Kidney glomerular epithelial cell (primary cell): Measurements from ENCODE around the gene CLIC1.
A peak's percentile ranks its signal among the peaks of the same experiment; 100 is the strongest.
"Not testable (repeated sequence)": the region's sequence is repeated elsewhere in the genome, so short reads cannot be mapped to it uniquely, and the experiment has no call there.

Experiments
- DNase-seq: peaks from one replicate; lab custom pipeline; 2025; lab: John Stamatoyannopoulos, UW

The CLIC1 gene

DNA sequence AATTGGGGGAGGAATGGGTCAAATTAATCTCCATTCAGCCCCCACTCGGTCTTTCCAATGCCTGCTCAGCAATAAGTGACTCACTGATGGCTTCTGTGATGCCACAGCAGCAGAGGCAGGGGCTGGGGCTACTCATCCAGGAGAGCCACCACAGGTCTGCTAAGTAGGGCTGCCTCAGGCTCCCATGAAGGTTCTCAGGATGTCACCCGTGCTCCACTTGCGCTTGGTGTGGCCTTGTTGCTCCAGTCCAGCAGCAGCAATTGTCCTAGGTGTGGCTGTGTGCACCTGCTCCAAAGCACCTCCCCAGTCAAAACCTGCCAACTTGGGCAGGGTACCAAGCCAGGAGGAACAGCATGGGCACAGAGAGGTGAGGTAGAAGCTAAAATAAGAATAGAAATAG lies 14.2 kb downstream of the CLIC1 start:
- DNase-seq: no peak

DNA sequence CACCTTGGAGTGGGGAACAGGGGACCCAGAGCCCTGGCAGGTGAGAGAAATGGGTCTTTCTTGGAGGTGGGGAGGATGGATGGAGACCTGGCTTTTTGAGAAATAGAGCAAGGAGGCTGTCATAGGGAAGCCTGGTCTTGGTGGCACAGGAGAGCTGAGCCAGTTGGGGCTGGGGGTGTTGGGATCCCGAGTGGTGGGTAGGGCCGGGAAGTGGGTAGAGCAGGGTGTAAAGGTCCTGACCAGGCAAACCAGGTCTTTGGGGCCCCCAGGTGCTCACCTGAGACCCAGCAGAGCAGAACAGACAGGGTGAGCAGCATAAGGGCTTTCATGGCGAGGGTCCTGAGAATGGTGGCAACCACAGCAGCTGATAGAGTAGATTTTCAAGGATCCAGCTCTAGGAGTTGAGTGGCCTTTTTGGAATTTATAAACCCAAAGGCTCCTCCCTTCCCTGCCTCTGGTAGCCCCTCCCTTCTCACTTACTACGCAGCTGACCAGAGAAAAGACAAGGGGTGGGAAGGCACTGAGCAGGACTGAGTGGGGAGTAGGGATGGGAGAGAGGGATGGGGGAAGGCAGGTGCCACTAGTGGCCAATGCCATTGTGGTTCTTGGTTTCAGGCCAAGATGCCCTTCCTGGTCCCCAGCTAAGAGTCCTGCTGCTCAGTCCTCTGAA lies 14.8 kb downstream of the CLIC1 start, which contains the start of gene LY6G6C:
LY6G6C (minus strand) TSS at position 396 of the 670 bp plus-strand sequence; CDS start at position 329, 67 bp downstream.
- no peak for DNase-seq

DNA sequence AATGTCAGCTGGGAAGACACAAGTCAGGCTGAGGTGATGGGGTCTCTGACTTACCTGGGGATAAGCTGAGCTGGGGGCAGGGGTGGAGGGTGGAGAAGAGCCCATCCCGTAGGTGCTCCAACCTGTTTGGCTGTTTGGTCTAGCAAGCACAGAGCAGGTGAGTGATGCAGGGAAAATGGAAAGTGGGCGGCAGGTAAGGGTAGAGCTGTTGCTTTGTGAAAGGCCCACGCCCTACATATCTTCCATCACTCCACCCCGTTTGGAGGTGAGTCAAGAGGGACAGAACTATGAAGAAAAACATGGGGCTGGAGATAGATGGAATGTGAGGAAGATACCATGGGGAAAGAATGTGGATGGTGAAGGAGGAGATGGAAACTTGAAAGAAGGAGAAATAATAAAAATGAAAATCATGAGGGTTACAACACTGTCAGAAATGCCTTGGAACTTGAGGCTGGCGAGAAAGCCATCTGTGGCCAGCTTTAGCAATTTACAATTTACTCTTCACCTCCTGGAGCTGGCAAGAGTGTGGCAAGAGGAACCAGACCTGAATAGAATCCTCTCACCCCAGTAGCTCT lies 16.0 kb downstream of the CLIC1 start:
- DNase-seq: no peak

DNA sequence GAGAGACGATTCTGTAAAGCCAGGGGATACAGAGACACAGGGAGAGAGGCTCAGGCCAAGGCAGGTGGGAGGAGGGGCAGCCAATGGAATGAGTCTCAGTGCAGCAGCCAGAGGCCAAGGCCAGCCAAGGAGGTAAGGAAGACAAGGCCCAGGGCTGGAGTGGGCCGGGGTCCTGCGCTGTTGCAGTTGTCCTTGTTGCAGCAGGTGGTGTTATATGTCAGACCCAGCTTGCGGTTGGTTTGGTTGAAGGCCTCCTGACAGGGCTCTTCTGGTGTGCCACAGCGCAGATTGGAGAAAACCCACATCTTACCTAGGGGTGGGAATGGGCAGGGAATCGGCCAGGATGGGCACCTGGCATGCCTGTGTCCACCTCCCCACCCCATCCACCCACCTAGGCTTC lies 17.3 kb downstream of the CLIC1 start:
- DNase-seq: no peak

DNA sequence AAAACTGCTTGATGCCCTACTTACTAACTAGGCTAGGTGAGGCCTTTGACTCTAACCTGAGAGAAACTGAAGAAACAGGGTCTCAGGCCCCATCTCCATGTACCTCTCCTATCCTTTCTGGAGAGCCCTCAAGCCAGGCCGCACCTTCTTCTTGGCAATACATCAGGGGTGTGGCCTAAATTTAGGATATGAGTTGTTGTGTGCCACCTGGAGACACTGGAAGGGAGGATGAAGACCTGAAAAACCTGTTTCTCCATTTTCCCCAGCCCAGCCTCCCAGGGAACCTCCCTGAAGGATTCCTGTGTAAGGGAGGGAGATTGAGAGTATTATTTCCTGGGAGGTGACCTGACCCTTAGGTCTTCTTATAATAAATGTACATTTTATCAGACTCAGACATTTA lies 18.1 kb downstream of the CLIC1 start:
- DNase-seq: no peak

DNA sequence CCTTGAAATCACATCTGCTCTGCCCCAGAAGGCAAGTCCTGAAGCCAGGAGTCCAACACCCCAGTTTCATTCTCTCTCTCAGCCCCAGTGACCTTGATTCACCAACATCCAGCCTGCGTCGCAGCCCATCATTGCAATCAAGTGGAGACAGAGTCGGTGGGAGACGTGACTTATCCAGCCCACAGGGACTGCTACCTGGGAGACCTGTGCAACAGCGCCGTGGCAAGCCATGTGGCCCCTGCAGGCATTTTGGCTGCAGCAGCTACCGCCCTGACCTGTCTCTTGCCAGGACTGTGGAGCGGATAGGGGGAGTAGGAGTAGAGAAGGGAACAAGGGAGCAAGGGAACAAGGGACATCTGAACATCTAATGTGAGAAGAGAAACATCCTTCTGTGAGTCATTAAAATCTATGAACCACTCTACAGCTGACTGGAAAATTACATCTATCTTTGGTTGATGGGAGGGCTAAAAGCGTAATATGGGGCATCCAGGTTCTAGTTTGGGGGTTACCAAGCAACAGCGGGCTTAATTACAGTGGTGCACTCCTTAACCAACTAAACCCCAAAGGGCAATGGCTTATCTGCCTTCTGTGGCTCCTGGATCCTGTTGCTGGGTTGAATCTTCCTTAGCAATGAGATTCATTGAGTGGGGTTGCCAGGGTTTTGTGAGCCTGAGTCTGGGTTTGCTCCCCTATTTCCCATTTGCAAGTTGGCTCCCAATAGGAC lies 18.7 kb downstream of the CLIC1 start:
- DNase-seq: no peak

DNA sequence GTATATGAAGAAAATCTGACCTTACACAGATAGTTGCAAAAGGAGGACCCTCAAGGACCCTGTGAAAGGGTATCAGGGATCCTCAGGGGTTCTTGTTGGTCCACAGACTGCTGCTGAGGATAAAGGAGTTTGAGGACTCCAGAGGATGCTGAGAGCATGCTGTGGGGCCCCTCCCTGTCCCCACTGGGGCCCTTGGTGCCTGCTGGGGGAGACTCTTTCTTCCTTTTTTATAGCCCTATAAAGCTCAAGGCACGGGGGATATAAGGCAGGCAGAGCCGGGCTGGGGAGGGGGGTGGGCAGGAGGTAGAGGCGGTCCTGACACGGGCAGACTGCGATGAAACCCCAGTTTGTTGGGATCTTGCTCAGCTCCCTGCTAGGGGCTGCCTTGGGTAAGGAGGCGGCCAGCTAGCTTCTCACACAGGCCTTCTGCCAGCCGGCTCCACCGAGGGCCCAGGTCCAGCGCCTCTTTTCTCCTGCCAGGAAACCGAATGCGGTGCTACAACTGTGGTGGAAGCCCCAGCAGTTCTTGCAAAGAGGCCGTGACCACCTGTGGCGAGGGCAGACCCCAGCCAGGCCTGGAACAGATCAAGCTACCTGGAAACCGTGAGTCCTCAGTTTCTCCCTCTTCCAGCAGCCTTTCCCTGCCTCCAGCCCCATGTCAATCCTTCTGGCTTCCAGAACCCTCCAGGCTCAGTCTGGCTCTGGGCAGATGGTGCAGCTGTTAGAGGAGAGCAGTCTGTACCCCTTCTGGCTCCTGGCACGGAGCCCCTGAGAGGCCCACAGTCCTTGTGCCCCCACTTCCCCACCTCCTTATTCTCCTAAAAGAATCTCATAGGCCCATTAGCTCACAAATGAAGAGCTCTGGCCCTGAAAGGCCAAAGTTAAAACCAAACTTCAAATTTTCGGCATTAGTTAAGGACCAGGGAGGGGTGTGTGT lies 21.0 kb downstream of the CLIC1 start, which contains the start of gene LY6G6D:
LY6G6D (plus strand) TSS at position 327 of the 937 bp plus-strand sequence; CDS start at position 335, 8 bp downstream.
- no peak for DNase-seq

DNA sequence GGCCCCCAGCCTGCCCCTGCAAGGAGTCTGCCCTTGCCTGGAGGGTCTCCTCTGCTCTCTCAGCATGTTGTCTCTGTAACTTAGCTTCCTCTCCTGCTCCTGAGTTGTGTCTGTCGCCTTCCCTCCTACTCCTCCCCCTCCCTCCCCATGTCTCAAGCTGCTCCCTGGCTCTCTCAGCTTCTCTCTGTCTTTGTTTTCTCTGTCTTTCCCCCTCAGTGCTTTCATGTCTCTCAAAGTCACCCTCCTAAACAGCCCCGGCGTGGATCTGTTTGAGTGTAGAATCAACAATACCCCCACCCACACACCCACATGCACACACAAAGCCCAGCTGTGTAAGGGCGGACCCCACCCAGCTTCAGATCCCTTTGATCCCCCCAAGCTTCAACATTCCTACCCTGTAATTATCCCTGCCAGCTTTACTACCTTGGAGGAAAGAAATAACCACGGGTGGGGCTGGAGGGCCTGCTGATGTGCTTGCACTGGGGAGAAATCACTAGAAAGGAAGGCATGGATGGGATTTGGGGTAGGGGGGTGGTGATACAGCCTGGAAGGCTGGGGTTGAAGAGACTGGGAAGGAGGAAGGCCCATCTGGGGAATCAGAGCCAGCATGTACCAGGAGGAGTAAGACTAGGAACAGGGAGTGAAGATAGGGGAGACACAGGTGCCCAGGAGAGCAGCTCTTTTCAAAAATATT lies 22.2 kb downstream of the CLIC1 start:
- DNase-seq: no peak

DNA sequence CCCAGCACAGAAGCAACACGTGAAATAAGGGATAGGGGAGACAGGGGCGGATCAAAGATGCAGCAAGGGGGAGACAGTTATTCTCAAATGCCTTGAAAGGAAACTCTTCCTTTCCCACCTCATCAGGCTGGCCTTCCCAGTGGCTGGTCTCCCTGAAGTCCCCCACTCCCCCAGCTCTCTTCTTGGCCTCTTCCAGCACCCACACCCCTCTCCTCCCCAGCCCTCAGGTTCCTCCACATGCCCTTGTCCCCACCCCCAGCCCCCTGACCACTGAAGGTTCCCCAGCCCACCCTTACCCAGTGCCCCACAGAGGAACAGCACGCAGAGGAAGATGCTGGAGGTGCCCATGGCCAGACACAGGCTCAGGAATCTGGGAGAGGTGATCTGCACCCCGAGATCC lies 22.9 kb downstream of the CLIC1 start:
- no peak for DNase-seq

DNA sequence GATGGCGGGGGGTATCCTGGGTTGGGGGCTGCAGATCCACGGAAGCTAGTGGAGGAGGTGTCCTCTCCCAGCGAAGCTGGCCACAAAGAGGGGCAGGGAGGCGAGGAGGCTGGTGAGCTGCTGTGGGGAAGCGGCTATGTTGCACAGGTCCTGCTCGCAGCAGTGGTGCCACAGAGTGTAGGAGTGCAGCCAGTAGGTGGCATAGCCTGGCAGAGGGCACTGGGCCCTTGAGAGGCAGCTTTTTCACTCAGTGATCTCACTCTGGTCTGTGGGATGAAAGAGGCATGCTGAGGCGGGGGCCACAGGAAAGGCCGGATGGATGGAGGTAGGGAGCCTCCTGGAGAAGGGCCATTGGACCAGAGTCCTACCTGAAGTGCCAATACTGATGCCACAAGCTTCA lies 24.0 kb downstream of the CLIC1 start:
- DNase-seq: no peak

DNA sequence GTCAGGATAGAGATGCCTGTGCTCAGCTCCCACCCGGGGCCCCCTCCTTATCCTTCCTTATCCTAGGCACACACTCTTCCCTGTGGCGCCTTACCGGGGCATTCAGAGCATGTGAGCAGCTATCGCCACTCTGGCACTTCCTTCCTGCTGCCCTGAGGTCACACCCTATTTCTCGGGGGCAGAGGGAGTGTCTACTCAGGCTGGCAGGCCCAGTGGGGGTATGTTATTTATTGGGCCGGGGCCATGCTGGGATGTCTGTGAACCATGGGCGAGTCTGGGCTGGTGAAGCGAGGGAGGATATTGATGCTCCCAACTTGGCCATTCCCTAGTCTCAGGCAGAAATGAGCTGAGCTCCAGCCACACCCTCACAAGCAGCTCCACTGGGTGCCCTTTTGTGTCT lies 25.1 kb downstream of the CLIC1 start:
- no peak for DNase-seq

DNA sequence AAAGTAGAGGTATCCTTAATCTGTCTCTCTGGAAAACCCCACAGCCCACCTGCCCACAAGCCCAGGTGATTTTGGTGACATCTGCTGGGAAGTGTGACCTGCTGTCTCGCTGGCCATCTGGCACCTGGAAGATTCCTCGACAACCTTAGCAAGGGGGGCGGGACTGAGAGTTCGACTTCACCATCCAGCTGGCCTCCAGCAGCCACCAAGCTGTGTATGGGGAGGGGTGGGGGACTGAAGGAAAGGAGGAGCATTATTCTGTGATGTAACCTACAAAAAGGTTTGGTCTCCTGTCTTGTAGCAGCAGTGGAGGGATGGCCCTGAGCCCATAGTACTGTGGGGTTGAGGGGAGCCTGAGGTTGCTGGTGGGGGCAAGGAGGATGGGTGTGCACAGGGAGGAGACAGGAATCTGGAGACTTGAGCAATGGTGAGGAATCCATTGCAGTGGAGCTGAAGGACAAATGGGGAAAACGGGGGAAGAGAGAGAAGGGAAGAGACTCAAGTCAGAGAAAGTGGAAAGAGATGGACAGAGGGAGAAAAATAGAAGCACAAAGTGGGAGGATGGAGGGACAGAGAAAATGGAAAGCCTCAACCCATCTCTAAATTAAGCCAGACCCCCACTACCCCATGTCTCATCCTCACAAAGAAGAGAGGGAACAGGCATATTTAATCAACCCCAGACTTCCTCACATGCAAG lies 25.7 kb downstream of the CLIC1 start:
- no peak for DNase-seq

DNA sequence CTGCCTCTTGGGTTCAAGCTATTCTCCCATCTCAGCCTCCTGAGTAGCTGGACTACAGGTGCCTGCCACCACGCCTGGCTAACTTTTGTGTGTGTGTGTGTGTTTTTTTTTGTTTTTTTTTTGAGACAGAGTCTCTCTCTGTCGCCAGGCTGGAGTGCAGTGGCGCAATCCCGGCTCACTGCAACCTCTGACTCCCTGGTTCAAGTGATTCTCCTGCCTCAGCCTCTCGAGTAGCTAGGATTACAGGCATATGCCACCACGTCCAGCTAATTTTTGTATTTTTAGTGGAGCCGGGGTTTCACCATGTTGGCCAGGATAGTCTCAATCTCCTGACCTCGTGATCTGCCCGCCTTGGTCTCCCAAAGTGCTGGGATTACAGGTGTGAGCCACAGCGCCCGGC lies 27.2 kb downstream of the CLIC1 start:
- not testable (repeated sequence) for DNase-seq

DNA sequence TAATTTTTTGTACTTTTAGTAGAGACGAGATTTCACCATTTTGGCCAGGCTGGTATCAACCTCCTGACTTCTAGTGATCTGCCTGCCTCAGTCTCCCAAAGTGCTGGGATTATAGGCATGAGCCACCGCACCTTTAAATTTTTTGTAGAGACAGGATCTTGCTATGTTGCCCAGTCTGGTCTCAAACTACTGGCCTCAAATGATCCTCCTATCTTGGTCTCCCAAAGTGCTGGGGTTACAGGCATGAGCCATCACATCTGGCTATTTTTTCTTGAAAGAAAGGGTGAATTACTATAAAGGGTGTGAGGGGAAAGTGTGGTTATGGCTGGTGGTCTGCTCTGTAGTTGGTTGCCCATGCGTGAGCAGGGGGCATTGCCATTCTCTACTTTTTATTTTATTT lies 28.1 kb downstream of the CLIC1 start:
- DNase-seq: no peak

DNA sequence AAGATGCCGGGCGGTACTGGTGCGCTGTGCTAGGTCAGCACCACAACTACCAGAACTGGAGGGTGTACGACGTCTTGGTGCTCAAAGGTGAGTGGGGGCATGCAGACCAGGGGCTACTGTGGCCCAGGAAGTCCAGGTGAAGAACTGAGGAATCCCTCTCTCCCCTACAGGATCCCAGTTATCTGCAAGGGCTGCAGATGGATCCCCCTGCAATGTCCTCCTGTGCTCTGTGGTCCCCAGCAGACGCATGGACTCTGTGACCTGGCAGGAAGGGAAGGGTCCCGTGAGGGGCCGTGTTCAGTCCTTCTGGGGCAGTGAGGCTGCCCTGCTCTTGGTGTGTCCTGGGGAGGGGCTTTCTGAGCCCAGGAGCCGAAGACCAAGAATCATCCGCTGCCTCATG lies 28.6 kb downstream of the CLIC1 start:
- no peak for DNase-seq

DNA sequence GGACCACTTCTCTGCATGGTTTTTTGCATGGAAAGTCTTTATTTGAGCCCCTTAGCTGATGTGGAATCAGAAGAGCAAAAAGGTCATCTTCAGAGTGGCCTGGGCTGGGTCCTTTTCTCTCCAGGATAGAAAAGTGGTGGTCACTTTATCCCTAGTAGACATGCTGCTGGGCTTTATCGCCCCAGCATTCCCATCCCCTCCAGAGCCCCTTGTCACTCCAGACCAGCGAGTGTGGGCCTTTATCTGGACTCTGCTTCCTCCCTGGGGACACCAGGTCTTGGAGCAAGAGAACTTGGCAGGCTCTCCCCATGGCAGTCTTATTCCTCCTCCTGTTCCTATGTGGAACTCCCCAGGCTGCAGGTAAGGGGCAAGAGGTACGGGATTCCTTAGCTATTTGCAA lies 29.7 kb downstream of the CLIC1 start, which contains the start of gene LY6G6F:
LY6G6F (plus strand) TSS at position 268 of the 400 bp plus-strand sequence; CDS start at position 309, 41 bp downstream.
- no peak for DNase-seq

DNA sequence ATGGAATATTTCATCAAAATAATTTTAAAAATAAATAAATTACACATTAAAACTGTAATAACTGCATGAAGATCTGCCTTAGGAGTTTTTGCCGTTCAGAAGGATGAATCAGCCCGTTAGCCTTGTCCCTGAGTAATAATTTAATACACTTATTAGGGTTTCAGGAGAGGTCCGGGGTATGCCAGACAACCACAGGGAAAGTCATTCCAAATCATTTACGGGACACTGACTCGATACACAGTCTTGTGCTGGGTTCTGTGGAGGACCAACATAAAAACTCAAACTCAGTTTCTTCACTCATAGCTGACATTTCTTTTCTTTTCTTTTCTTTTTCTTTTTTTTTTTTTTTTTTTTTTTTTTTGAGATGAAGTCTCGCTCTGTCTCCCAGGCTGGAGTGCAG lies 30.4 kb downstream of the CLIC1 start:
- no peak for DNase-seq

DNA sequence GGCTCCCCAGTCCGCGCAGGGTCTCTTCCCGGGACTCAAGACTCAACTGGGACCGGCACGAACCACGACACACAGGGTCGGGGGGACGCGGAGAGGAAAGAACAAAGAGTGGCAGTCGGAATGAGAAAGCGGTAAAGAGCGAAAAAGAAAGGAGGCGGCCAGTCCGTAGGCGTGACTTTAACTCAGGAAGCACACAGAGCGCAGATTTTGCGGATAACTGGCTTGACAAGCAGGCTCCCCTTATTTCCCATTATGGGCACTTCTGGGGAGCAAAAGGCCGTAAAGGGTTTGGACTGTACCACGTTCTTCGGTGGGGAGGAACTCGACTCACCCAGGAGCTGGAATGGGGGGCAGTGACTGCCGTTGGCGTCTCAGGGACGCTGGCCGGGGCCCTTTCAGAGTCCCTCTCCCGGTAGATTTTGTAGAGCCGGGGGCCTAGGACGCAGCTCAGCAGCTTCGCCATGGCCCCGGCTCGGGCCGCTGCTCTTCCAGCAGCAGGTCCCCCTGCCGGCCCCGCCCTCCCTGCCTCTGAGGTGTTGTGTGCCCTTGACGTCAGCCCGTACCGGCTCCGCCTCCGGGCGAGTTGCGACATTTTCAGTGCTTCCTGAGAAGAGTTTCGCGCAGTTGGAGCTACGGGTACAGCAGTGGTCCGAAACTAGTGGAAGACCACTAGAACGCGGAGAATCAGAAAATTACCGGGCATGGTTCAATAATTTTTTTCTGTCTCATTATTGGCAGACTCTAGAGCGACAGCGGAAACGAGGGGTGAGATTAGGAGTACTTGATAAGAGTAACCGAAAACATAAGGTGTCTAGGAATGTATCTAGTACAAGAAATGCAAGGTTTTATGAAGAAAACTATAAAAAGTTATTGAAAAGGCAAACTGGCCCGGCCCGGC lies 33.3 kb downstream of the CLIC1 start, which contains the start of gene ABHD16A:
ABHD16A (minus strand) TSS at position 506 of the 898 bp plus-strand sequence; CDS start at position 463, 43 bp downstream.
- DNase-seq: peak; percentile 93

DNA sequence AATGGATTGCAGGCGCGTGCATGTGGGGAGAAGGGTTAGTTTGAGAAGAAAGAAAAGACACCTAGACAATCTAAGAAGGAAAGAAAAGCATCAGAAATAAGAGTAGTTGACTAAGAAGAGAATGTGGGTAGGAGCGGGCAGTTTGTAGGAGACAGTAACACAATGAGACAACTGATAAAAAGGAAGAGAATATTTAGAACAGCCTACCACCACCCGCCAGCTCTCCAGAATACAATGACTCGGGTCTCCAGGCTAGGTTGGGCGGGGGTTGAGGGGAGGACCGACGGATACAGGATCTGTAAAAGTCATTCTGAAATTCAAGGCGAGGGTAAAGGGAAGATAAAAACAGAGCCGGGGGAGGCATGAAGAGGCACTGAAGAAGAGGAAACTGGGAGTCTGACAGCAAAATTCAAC lies 33.9 kb downstream of the CLIC1 start:
- no peak for DNase-seq
